ENCODE results near the gene RTTN. TPM values are rescaled to one million over a fixed set of nuclear protein-coding genes. Genes with fewer than 3 reads are reported as not detected.

RTTN gene
- total and polyA plus RNA-seq, 9 of the 15 experiments (the other 6 are each of a cell fraction or from before 2014, with no cell fraction given): 3.1 to 18.3 (median 10.6) TPM

- H3K9me1 ChIP-seq (ENCODE audit: control insufficient read depth, insufficient read depth, low read length): no peaks in the 10 kb centered on the region
- TF ChIP-seq VEZF1 (CRISPR knock-in tag; IDR thresholded peaks at IDR 0.05) (no peak), KAT8 (IDR thresholded peaks at IDR 0.05; ENCODE audit: low read depth) (no peak), RREB1 (CRISPR knock-in tag; IDR thresholded peaks at IDR 0.05) (no peak), ATF2 (CRISPR knock-in tag; IDR thresholded peaks at IDR 0.05) (no peak), KDM1A (IDR thresholded peaks at IDR 0.05) (no peak), ZNF184 (CRISPR knock-in tag; IDR thresholded peaks at IDR 0.05) (no peak), ZNF311 (CRISPR knock-in tag; IDR thresholded peaks at IDR 0.05) (no peak), COPS2 (conservative IDR thresholded peaks at IDR 0.05) (no peak)
- no peak overlapping the region for H3K4me3 ChIP-seq
- no peak overlapping the region for H3K4me2 ChIP-seq (ENCODE audit: insufficient read depth, low read length)
- no peak overlapping the region for H3K9ac ChIP-seq (ENCODE audit: insufficient read depth in 1 of 2, low read depth in 2 of 2, low read length in 2 of 2)
- intact Hi-C loops (cut with micrococcal nuclease): no loop called here
- BruUV-seq (replicated peaks): no TSS peak
- H3K79me2 ChIP-seq (ENCODE audit: control insufficient read depth, insufficient read depth, low read length): no peaks in the 10 kb centered on the region
- DNase-seq (ENCODE audit: extremely low read depth in 1 of 4, low spot score in 3 of 4) (no peak), ATAC-seq (no peak), FAIRE-seq (no peak)
- H3K27ac ChIP-seq (ENCODE audit: extremely low read depth, low read depth, low read length): no peak overlapping the region
- H3K9me3 ChIP-seq (replicated peaks; ENCODE audit: control insufficient read depth, insufficient read depth, low read depth, low read length): no peaks in the 10 kb centered on the region
- no peaks in the 10 kb centered on the region for H3K4me1 ChIP-seq (replicated peaks in 1 of 2; ENCODE audit: control insufficient read depth in 2 of 2, insufficient read depth in 2 of 2, low read length in 2 of 2)
- H2AFZ ChIP-seq (ENCODE audit: low read depth, low read length): no peak overlapping the region
- WGBS (ENCODE audit: insufficient coverage, low coverage, missing lambda C conversion rate): 0% methylated on average over 4 of the region's 5 CpGs
- no peaks in the 10 kb centered on the region for H3K27me3 ChIP-seq (ENCODE audit: control insufficient read depth in 2 of 2, insufficient read depth in 2 of 2, low read length in 2 of 2)
- no peaks in the 10 kb centered on the region for H4K20me1 ChIP-seq (replicated peaks; ENCODE audit: control insufficient read depth, insufficient read depth, low read length)
- CTCF ChIA-PET (ENCODE audit: low intra/inter-chr PET ratio): no interaction called here
- POLR2A ChIA-PET: no interaction called here
- H3K36me3 ChIP-seq (ENCODE audit: control insufficient read depth, insufficient read depth, low read length): no peaks in the 10 kb centered on the region
- in situ Hi-C loops (cut with MboI): no loop called here
These were observed 24.2 kb upstream of the RTTN start for GRCh38 chr18:70229639-70230038.
